Natural killer cell treated with Interleukin-12 subunit alpha and Interleukin-12 subunit beta and Interleukin-15 and Interleukin-18, amount 100 ng/mL, for 72 hours (primary cell): ENCODE measurements around the gene CHTF18. TPM values are rescaled to one million over a fixed set of nuclear protein-coding genes. Genes with fewer than 3 reads are reported as not detected.
A peak's percentile ranks its signal among the peaks of the same experiment; 100 is the strongest.

Source experiments
- ATAC-seq, 2 donors: fragments of 150-1000 bp; cut with Tn5 transposase in 1 of 2; sonication (Bioruptor Pico), chemical (Tn5 transposase) in 1 of 2; 2 replicates each; pipeline ENCODE4 v1.10.0; 2021
- DNase-seq: peaks from one replicate; pipeline ENCODE4 v3.0.0; 2022; ENCODE audit warnings: low spot score
- H3K27ac Mint-ChIP-seq, 2 donors: 1 replicate in 1 of 2; 2 replicates in 1 of 2; pipeline ENCODE4 v1.8.0; 2022; ENCODE audit warnings: mixed read lengths in 2 of 2, mild to moderate bottlenecking in 1 of 2, moderate library complexity in 1 of 2
- H3K27me3 Mint-ChIP-seq, 2 donors: 1 replicate in 1 of 2; 2 replicates in 1 of 2; pipeline ENCODE4 v1.8.0; 2022; ENCODE audit warnings: mixed read lengths in 2 of 2
- H3K36me3 Mint-ChIP-seq: one replicate; pipeline ENCODE4 v1.8.0; 2022; ENCODE audit warnings: mixed read lengths
- H3K4me1 Mint-ChIP-seq, 2 donors: 1 replicate in 1 of 2; 2 replicates in 1 of 2; pipeline ENCODE4 v1.8.0; 2022; ENCODE audit warnings: low read depth in 2 of 2, mixed read lengths in 2 of 2, mild to moderate bottlenecking in 1 of 2
- H3K4me3 Mint-ChIP-seq: one replicate; pipeline ENCODE4 v1.8.0; 2022; ENCODE audit warnings: mixed read lengths
- H3K9me3 Mint-ChIP-seq: 2 replicates; pipeline ENCODE4 v1.8.0; 2022; ENCODE audit warnings: mixed read lengths
- total RNA-seq, 2 donors: library from RNA; stranded (reverse); gene quantifications; one replicate each; pipeline ENCODE4 v1.2.3, GENCODE V29; 2022

Gene CHTF18
- total RNA-seq, 2 donors from 2014 or later: 70.7 to 210 TPM

- Mint-ChIP-seq H3K36me3 (no peaks in the 10 kb centered on the region), H3K27me3 (no peaks in the 10 kb centered on the region), H3K27ac (no peak overlapping the region), H3K4me3 (peak overlapping the region; percentile 83), H3K9me3 (no peaks in the 10 kb centered on the region), H3K4me1 (peaks cover 0 to 3% of the 10 kb centered on the region in 2 donors)
- DNase-seq: no peak
- no peak for ATAC-seq
These were observed 2.6 kb upstream of the CHTF18 start for GRCh38 chr16:785563-786535.

- H3K4me1 Mint-ChIP-seq: peaks cover 0 to 3% of the 10 kb centered on the region in 2 donors
- no peaks in the 10 kb centered on the region for H3K27me3 Mint-ChIP-seq
- peak overlapping the region; percentile 33 to 70 for H3K27ac Mint-ChIP-seq
- peak overlapping the region; percentile 83 for H3K4me3 Mint-ChIP-seq
- H3K9me3 Mint-ChIP-seq: no peaks in the 10 kb centered on the region
- ATAC-seq (no peak), DNase-seq (no peak)
- H3K36me3 Mint-ChIP-seq: no peaks in the 10 kb centered on the region
These were observed 976 bp upstream of the CHTF18 start for GRCh38 chr16:787321-787966.

GRCh38 chr16:787978-788398 is 432 bp upstream of the CHTF18 start, which contains the start of gene RPUSD1:
Gene RPUSD1, minus strand, starts transcription at chr16:788381. Its CDS starts 644 bp downstream, at chr16:787737.
- Mint-ChIP-seq H3K36me3 (no peaks in the 10 kb centered on the region), H3K27me3 (no peaks in the 10 kb centered on the region), H3K4me1 (peaks cover 0 to 3% of the 10 kb centered on the region in 2 donors), H3K27ac (peak within 1 kb of the TSS; percentile 33 to 70), H3K9me3 (no peaks in the 10 kb centered on the region), H3K4me3 (peak within 1 kb of the TSS; percentile 83)
- ATAC-seq (peak in 1 of 2 donors; percentile 39), DNase-seq (no peak)

- Mint-ChIP-seq H3K27me3 (no peaks in the 10 kb centered on the region), H3K4me3 (peak overlapping the region; percentile 30), H3K27ac (no peak overlapping the region), H3K9me3 (no peaks in the 10 kb centered on the region), H3K36me3 (no peaks in the 10 kb centered on the region), H3K4me1 (peaks cover 0 to 3% of the 10 kb centered on the region in 2 donors)
- ATAC-seq: no peak
- no peak for DNase-seq
These were observed 901 bp downstream of the CHTF18 start for GRCh38 chr16:789191-789850.

GRCh38 chr16:790086-790485 is 1.7 kb downstream of the CHTF18 start:
- no peaks in the 10 kb centered on the region for H3K9me3 Mint-ChIP-seq
- H3K27ac Mint-ChIP-seq: no peak overlapping the region
- no peaks in the 10 kb centered on the region for H3K27me3 Mint-ChIP-seq
- no peak for ATAC-seq
- peaks cover 0 to 3% of the 10 kb centered on the region in 2 donors for H3K4me1 Mint-ChIP-seq
- peak overlapping the region; percentile 30 for H3K4me3 Mint-ChIP-seq
- DNase-seq: no peak
- H3K36me3 Mint-ChIP-seq: no peaks in the 10 kb centered on the region

- no peaks in the 10 kb centered on the region for H3K27me3 Mint-ChIP-seq
- peaks cover 0 to 3% of the 10 kb centered on the region in 2 donors for H3K4me1 Mint-ChIP-seq
- no peaks in the 10 kb centered on the region for H3K9me3 Mint-ChIP-seq
- no peak overlapping the region for H3K27ac Mint-ChIP-seq
- H3K4me3 Mint-ChIP-seq: no peak overlapping the region
- ATAC-seq (no peak), DNase-seq (no peak)
- H3K36me3 Mint-ChIP-seq: no peaks in the 10 kb centered on the region
These were observed 2.7 kb downstream of the CHTF18 start for GRCh38 chr16:791131-791530.

GRCh38 chr16:792221-792995 is 4.0 kb downstream of the CHTF18 start:
- ATAC-seq (no peak), DNase-seq (no peak)
- H3K27ac Mint-ChIP-seq: no peak overlapping the region
- H3K9me3 Mint-ChIP-seq: no peaks in the 10 kb centered on the region
- no peak overlapping the region for H3K4me3 Mint-ChIP-seq
- peaks cover 0 to 3% of the 10 kb centered on the region in 2 donors for H3K4me1 Mint-ChIP-seq
- no peaks in the 10 kb centered on the region for H3K36me3 Mint-ChIP-seq
- no peaks in the 10 kb centered on the region for H3K27me3 Mint-ChIP-seq

GRCh38 chr16:793414-793813 is 5.0 kb downstream of the CHTF18 start:
- H3K9me3 Mint-ChIP-seq: no peaks in the 10 kb centered on the region
- H3K27me3 Mint-ChIP-seq: peaks cover 0 to 3% of the 10 kb centered on the region in 2 donors
- DNase-seq (no peak), ATAC-seq (no peak)
- H3K4me1 Mint-ChIP-seq: no peaks in the 10 kb centered on the region
- no peak overlapping the region for H3K4me3 Mint-ChIP-seq
- no peak overlapping the region for H3K27ac Mint-ChIP-seq
- H3K36me3 Mint-ChIP-seq: no peaks in the 10 kb centered on the region

GRCh38 chr16:794091-794822 is 5.8 kb downstream of the CHTF18 start:
- Mint-ChIP-seq H3K9me3 (no peaks in the 10 kb centered on the region), H3K27ac (no peak overlapping the region), H3K36me3 (no peaks in the 10 kb centered on the region), H3K4me1 (no peaks in the 10 kb centered on the region), H3K4me3 (no peak overlapping the region), H3K27me3 (peaks cover 0 to 3% of the 10 kb centered on the region in 2 donors)
- ATAC-seq: no peak
- no peak for DNase-seq

GRCh38 chr16:794853-795466 is 6.5 kb downstream of the CHTF18 start:
- no peaks in the 10 kb centered on the region for H3K4me1 Mint-ChIP-seq
- H3K27ac Mint-ChIP-seq: no peak overlapping the region
- DNase-seq: no peak
- no peak overlapping the region for H3K4me3 Mint-ChIP-seq
- no peaks in the 10 kb centered on the region for H3K36me3 Mint-ChIP-seq
- no peak for ATAC-seq
- H3K9me3 Mint-ChIP-seq: no peaks in the 10 kb centered on the region
- H3K27me3 Mint-ChIP-seq: peaks cover 0 to 3% of the 10 kb centered on the region in 2 donors

GRCh38 chr16:795580-796229 is 7.3 kb downstream of the CHTF18 start:
- no peak for ATAC-seq
- H3K36me3 Mint-ChIP-seq: no peaks in the 10 kb centered on the region
- no peak overlapping the region for H3K4me3 Mint-ChIP-seq
- no peak for DNase-seq
- H3K9me3 Mint-ChIP-seq: no peaks in the 10 kb centered on the region
- H3K27me3 Mint-ChIP-seq: peaks cover 0 to 3% of the 10 kb centered on the region in 2 donors
- no peaks in the 10 kb centered on the region for H3K4me1 Mint-ChIP-seq
- no peak overlapping the region for H3K27ac Mint-ChIP-seq
